CD8-positive, alpha-beta memory T cell (primary cell): ENCODE measurements around the gene FIGNL1. TPM values are rescaled to one million over a fixed set of nuclear protein-coding genes. Genes with fewer than 3 reads are reported as not detected.
A peak's percentile ranks its signal among the peaks of the same experiment; 100 is the strongest.

Experiments
- CTCF ChIA-PET: fragments of 350-600 bp; sonication (Branson Sonifier 250); formaldehyde crosslinking; loops from one replicate; lab custom pipeline; 2021; ENCODE audit warnings: antibody characterized with exemption; lab: Charles Lee
- POLR2A ChIA-PET: fragments of 350-600 bp; sonication (Branson Sonifier 250); formaldehyde crosslinking; loops from one replicate; lab custom pipeline; 2021; ENCODE audit warnings: antibody characterized with exemption; lab: Charles Lee
- DNase-seq, 5 donors: peaks; one replicate each; pipeline versions ENCODE4 v3.0.0 to v3.0.0-alpha.2; 2020 to 2022; ENCODE audit warnings: mixed read lengths in 1 of 5
- H3K27ac ChIP-seq: one replicate; pipeline ENCODE4 v1.7.0; 2013; ENCODE audit warnings: low read depth, mild to moderate bottlenecking, low read length, moderate library complexity
- H3K27me3 ChIP-seq: 2 replicates; pipeline ENCODE4 v1.7.0; 2013; ENCODE audit warnings: low read length, mild to moderate bottlenecking; ENCODE audit not compliant: insufficient read depth, poor library complexity, severe bottlenecking
- H3K36me3 ChIP-seq: 2 replicates; pipeline ENCODE4 v1.7.0; 2013; ENCODE audit warnings: mild to moderate bottlenecking, low read length, moderate library complexity; ENCODE audit not compliant: insufficient read depth
- H3K4me1 ChIP-seq: 2 replicates; pipeline ENCODE4 v1.7.0; 2013; ENCODE audit warnings: mild to moderate bottlenecking, low read length, moderate library complexity; ENCODE audit not compliant: insufficient read depth
- H3K4me3 ChIP-seq: 2 replicates; pipeline ENCODE4 v1.7.0; 2013; ENCODE audit warnings: mild to moderate bottlenecking, low read length
- H3K9me3 ChIP-seq: 2 replicates; pipeline ENCODE4 v1.7.0; 2013; ENCODE audit warnings: mild to moderate bottlenecking, low read length
- H3K27ac Mint-ChIP-seq, 8 donors: one replicate each; pipeline ENCODE4 v1.8.0; 2020 to 2021; ENCODE audit warnings: mixed read lengths in 8 of 8, mild to moderate bottlenecking in 6 of 8, inconsistent platforms in 3 of 8, moderate library complexity in 3 of 8
- H3K27me3 Mint-ChIP-seq, 2 donors: one replicate each; pipeline ENCODE4 v1.8.0; 2020 to 2021; ENCODE audit warnings: mixed read lengths in 2 of 2, mild to moderate bottlenecking in 1 of 2, moderate library complexity in 1 of 2
- H3K36me3 Mint-ChIP-seq, 3 donors: one replicate each; pipeline ENCODE4 v1.8.0; 2020 to 2021; ENCODE audit warnings: mixed read lengths in 3 of 3, inconsistent platforms in 1 of 3, mild to moderate bottlenecking in 1 of 3
- H3K4me1 Mint-ChIP-seq, 3 donors: one replicate each; pipeline ENCODE4 v1.8.0; 2020 to 2021; ENCODE audit warnings: mixed read lengths in 3 of 3, inconsistent platforms in 1 of 3, mild to moderate bottlenecking in 1 of 3
- H3K4me3 Mint-ChIP-seq, 7 donors: one replicate each; pipeline ENCODE4 v1.8.0; 2020 to 2021; ENCODE audit warnings: mixed read lengths in 7 of 7, mild to moderate bottlenecking in 6 of 7, moderate library complexity in 4 of 7, inconsistent platforms in 2 of 7
- H3K9me3 Mint-ChIP-seq, 5 donors: one replicate each; pipeline ENCODE4 v1.8.0; 2020 to 2022; ENCODE audit warnings: mixed read lengths in 5 of 5, mild to moderate bottlenecking in 3 of 5, moderate library complexity in 2 of 5, inconsistent platforms in 1 of 5
- polyA plus RNA-seq: library from polyadenylated mRNA; unstranded; fragments of 300-500 nt; fragmentation: Illumina TruSeq; gene quantifications from one replicate; pipeline ENCODE4 v1.2.3, GENCODE V29; 2021
- total RNA-seq, 2 experiments: library from RNA; stranded (reverse); gene quantifications; one replicate each; pipeline ENCODE4 v1.2.3, GENCODE V29; 2021

The FIGNL1 gene
- total and polyA plus RNA-seq, 3 experiments from 2014 or later = 6.8 to 45.1 (median 45.1) TPM

GRCh38 chr7:50394315-50394714 is 55.8 kb downstream of the FIGNL1 start:
- Mint-ChIP-seq H3K4me1 (peaks cover 90 to 96% (median 95%) of the 10 kb centered on the region in 3 donors), H3K27ac (peak overlapping the region; percentile 86 to 96 (median 94)), H3K9me3 (no peaks in the 10 kb centered on the region), H3K27me3 (peaks cover 0 to 4% of the 10 kb centered on the region in 2 donors), H3K4me3 (peak overlapping the region; percentile 60 to 85 (median 80)), H3K36me3 (peaks cover 33 to 90% (median 49%) of the 10 kb centered on the region in 3 donors)
- no peaks in the 10 kb centered on the region for H3K27me3 ChIP-seq
- H3K9me3 ChIP-seq = no peaks in the 10 kb centered on the region
- H3K4me1 ChIP-seq = peaks cover 87% of the 10 kb centered on the region
- CTCF ChIA-PET = interaction anchor here (1.2 to 3.0 kb wide), 4 partner anchors 14 to 192 kb away, joined by 3 to 19 read pairs (median 10); no protein-coding TSS in a partner anchor
- DNase-seq = no peak
- H3K27ac ChIP-seq = no peak overlapping the region
- peaks cover 70% of the 10 kb centered on the region for H3K36me3 ChIP-seq
- POLR2A ChIA-PET = interaction anchor here (1.0 to 2.1 kb wide), 2 partner anchors 25 to 63 kb away, joined by 4 to 6 read pairs; no protein-coding TSS in a partner anchor
- peak overlapping the region; percentile 2 for H3K4me3 ChIP-seq

Other genes starting within 250 kb of the FIGNL1 start
- gene IKZF1, start 145.6 kb downstream of the FIGNL1 start, total RNA-seq = 100 to 1,000 TPM; 225 to 226 TPM
- 238 TPM for gene IKZF1, start 145.6 kb downstream of the FIGNL1 start, polyA plus RNA-seq
- gene DDC, start 115.1 kb upstream of the FIGNL1 start, total RNA-seq = not detected
- gene DDC, start 115.1 kb upstream of the FIGNL1 start, polyA plus RNA-seq = not detected